ENCODE measurements around the gene BRF1.
"Not testable (repeated sequence)": the region's sequence is repeated elsewhere in the genome, so short reads cannot be mapped to it uniquely, and the experiment has no call there.

BRF1 gene

GRCh38 chr14:105280525-105280924 lies 20.3 kb downstream of the BRF1 start:
- no peak for TF ChIP-seq CTCF (IDR thresholded peaks at IDR 0.05; ENCODE audit: low read depth, low read length)
- H3K4me3 ChIP-seq (replicated peaks in 1 of 2; ENCODE audit: low read depth in 2 of 2, low read length in 2 of 2) = no peak overlapping the region
- DNase-seq (ENCODE audit: low read depth in 2 of 2) = no peak

DNA sequence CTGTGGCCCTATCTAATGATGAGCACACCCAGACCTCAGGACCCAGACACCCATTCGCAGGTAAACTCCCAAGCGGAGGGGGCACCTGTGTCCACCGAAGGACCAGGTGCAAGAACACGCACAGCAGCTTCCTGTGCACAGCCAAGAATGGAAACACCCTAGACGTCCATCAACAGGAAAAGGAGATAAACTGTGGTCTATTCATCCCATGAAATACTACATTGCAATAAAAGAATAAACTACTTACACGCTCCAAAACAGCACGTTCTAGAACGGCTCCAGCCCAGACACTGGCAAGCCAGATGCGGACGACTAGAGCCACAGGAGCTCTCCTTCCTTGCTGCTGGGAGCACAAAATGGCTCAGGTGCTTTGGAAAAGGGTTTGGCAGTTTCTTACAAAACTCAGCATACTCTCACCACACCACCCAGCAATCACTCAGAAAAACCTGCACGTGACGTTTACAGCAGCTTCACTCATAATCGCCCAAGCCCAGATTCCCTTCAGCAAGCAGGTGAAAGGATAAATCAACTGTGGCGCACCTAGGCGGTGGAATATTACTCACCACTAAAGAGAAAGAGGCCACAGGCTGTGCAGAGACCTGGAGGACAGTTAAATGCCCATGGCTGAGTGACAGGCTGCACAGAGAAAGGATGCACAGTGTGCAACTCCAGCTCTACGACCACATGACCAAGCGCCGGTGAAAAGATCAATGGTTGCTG lies 21.0 kb downstream of the BRF1 start:
- no peak for TF ChIP-seq CTCF (IDR thresholded peaks at IDR 0.05; ENCODE audit: low read depth, low read length)
- no peak for DNase-seq (ENCODE audit: low read depth in 2 of 2)
- H3K4me3 ChIP-seq (replicated peaks in 1 of 2; ENCODE audit: low read depth in 2 of 2, low read length in 2 of 2) = no peak overlapping the region

- DNase-seq (ENCODE audit: low read depth in 2 of 2) = not testable (repeated sequence)
These were observed 23.4 kb downstream of the BRF1 start for GRCh38 chr14:105277448-105277847.

DNA sequence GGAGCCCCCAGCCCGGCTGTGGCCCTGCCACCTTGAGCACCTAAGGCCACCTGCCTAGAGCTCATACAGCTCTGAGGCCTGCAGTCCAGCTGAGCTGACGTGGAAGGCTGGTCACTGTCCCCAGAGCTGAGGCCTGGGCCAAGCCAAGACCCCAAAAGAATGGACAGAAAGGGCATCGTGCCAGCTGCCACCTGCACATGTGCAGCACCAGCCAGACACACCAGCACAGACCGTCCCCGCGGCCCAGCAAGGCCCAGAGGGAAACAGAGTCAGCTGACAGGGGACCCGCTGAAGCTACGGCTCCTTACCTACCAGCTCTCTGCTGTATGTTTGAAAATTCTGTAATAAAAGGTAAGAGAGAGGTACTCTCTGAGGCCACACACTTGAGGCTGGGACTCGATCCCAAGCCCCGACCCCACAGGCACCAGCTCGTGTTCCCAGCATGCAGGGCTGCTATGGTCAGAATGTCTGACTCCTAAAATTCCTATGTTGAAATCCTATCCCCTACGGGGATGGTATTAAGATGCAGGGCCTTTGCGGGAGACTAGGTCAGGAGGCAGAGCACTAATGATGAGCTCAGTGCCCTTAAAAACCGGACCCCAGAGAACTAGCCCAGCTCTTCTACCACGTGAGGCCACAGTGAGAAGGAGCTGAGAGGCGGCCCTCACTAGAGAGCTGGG lies 25.4 kb downstream of the BRF1 start:
- no peak overlapping the region for H3K4me3 ChIP-seq (replicated peaks in 1 of 2; ENCODE audit: low read depth in 2 of 2, low read length in 2 of 2)
- DNase-seq (ENCODE audit: low read depth in 2 of 2) = peak; percentile 77 to 85
- no peak for TF ChIP-seq CTCF (IDR thresholded peaks at IDR 0.05; ENCODE audit: low read depth, low read length)

More at GRCh38 chr14:105277448-105277847, 23.4 kb downstream of the BRF1 start:
- H3K4me3 ChIP-seq (replicated peaks in 1 of 2; ENCODE audit: low read depth in 2 of 2, low read length in 2 of 2) = not testable (repeated sequence)

GRCh38 chr14:105274637-105275036 lies 26.2 kb downstream of the BRF1 start:
- no peak for TF ChIP-seq CTCF (IDR thresholded peaks at IDR 0.05; ENCODE audit: low read depth, low read length)
- DNase-seq (ENCODE audit: low read depth in 2 of 2) = no peak
- no peak overlapping the region for H3K4me3 ChIP-seq (replicated peaks in 1 of 2; ENCODE audit: low read depth in 2 of 2, low read length in 2 of 2)

GRCh38 chr14:105273062-105273461 lies 27.7 kb downstream of the BRF1 start:
- no peak overlapping the region for H3K4me3 ChIP-seq (replicated peaks in 1 of 2; ENCODE audit: low read depth in 2 of 2, low read length in 2 of 2)
- no peak for DNase-seq (ENCODE audit: low read depth in 2 of 2)
- no peak for TF ChIP-seq CTCF (IDR thresholded peaks at IDR 0.05; ENCODE audit: low read depth, low read length)

- TF ChIP-seq CTCF (IDR thresholded peaks at IDR 0.05; ENCODE audit: low read depth, low read length) = no peak
- no peak overlapping the region for H3K4me3 ChIP-seq (replicated peaks in 1 of 2; ENCODE audit: low read depth in 2 of 2, low read length in 2 of 2)
- DNase-seq (ENCODE audit: low read depth in 2 of 2) = no peak
These were observed 28.2 kb downstream of the BRF1 start for GRCh38 chr14:105272623-105273022.
